ENCODE measurements around the gene RNF121.

DNA sequence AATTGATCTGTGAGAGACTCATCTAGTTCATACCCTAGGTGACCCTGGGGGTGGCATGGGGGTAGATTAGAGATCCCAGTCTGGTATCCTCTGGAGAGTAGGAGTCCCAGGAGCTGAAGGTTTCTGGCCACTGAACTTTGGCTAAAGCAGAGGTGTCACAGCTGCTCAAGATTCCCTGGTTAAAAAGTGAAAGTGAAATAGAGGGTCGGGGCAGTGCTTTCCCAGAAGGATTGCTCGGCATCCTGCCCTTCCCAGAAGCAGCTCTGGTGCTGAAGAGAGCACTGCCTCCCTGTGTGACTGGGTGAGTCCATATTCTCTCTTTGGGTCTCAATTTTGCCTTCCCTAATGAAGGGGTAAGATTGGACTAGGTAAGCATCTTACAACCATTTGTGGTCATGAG is 70.5 kb downstream of the RNF121 start:
- TF ChIP-seq, protein P1, sequence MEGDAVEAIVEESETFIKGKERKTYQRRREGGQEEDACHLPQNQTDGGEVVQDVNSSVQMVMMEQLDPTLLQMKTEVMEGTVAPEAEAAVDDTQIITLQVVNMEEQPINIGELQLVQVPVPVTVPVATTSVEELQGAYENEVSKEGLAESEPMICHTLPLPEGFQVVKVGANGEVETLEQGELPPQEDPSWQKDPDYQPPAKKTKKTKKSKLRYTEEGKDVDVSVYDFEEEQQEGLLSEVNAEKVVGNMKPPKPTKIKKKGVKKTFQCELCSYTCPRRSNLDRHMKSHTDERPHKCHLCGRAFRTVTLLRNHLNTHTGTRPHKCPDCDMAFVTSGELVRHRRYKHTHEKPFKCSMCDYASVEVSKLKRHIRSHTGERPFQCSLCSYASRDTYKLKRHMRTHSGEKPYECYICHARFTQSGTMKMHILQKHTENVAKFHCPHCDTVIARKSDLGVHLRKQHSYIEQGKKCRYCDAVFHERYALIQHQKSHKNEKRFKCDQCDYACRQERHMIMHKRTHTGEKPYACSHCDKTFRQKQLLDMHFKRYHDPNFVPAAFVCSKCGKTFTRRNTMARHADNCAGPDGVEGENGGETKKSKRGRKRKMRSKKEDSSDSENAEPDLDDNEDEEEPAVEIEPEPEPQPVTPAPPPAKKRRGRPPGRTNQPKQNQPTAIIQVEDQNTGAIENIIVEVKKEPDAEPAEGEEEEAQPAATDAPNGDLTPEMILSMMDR (IDR thresholded peaks at IDR 0.05) = no peak
- no peak for TF ChIP-seq POLR2A (IDR thresholded peaks at IDR 0.05)

All from ovary (tissue), 3 donors.